GM12872 (cell line): ENCODE measurements around the gene ETDA.
"Not testable (repeated sequence)": the region's sequence is repeated elsewhere in the genome, so short reads cannot be mapped to it uniquely, and the experiment has no call there.

Experiments
- TF ChIP-seq, protein P1 (sequence below): IDR thresholded peaks from 3 replicates; pipeline ENCODE4 v1.5.1; 2011; ENCODE audit warnings: low read depth, mild to moderate bottlenecking, low read length, moderate library complexity; ENCODE audit not compliant: insufficient read depth

Gene ETDA

DNA sequence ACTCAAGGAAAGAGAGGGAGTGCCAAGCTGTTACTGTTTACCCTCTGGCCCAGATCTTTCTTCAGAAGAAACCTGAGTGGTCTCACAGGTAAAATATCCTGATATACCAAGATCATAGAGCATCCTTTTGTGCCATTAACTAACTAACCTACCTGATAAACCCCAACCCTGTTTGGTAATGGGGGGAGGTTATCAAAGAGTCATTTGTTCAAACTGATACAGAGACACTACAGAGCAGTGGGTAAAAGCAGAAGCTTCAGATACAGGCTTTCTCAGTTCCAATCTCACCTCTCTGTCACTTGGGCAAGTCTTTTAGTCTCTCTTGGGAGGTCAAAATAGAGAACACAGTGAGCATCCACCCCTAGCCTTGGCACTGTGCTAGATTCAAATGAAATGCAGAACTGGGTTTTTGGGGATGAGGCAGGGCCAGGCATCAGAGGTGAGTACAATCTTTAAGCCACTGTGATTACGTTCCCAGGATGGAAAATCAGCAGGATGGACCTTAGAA, at the start of gene ETDA:
Gene ETDA, plus strand, starts transcription at position 51 of the 508 bp plus-strand sequence. CDS start 1,216 bp downstream, outside the sequence.
- TF ChIP-seq, protein P1, sequence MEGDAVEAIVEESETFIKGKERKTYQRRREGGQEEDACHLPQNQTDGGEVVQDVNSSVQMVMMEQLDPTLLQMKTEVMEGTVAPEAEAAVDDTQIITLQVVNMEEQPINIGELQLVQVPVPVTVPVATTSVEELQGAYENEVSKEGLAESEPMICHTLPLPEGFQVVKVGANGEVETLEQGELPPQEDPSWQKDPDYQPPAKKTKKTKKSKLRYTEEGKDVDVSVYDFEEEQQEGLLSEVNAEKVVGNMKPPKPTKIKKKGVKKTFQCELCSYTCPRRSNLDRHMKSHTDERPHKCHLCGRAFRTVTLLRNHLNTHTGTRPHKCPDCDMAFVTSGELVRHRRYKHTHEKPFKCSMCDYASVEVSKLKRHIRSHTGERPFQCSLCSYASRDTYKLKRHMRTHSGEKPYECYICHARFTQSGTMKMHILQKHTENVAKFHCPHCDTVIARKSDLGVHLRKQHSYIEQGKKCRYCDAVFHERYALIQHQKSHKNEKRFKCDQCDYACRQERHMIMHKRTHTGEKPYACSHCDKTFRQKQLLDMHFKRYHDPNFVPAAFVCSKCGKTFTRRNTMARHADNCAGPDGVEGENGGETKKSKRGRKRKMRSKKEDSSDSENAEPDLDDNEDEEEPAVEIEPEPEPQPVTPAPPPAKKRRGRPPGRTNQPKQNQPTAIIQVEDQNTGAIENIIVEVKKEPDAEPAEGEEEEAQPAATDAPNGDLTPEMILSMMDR = not testable (repeated sequence)

GRCh38 chrX:135206427-135206826, 45.4 kb upstream of the ETDA start:
- TF ChIP-seq, protein P1 = peak; percentile 32; the same call in 1 of the 3 replicates

- TF ChIP-seq, protein P1 = no peak
Observed at GRCh38 chrX:135213200-135213844, 38.5 kb upstream of the ETDA start.

DNA sequence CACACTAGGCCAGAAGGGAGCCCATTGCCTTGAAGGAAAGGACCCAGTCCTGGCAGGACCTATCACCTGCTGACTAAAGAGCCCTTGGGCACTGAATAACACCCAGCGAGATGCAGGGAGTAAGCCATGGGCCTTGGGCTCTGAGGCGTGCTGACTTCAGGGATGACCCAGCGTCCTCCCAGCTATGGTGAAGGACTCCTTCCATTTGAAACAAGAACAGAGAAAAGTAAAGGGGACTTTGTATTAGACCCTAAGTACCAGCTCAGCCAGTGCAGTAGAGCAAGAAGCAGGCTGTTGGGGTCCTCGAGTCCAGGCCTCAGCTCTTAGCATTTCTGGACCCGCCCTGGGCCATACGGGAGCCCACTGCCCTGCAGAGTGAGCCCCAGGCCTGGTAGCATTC, 5.1 kb downstream of the ETDA start:
- TF ChIP-seq, protein P1 = no peak

DNA sequence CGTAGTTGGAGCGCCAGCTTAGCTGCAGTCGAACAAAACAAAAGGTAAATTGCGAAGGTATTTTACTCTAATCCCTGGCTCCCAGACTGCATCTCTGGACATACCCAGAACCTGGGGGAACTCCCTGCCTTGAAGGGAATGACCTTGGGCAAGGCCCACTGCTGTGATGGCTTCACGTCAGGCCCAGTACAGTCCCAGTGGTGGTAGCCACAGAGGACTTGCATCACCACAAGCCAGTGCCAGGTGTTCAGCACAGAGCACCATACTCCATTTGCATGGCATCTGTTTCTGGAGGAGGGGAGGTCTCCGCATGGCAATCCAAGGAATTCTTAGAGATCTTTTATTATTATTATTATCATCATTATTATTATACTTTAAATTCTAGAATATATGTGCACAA, 5.6 kb downstream of the ETDA start:
- TF ChIP-seq, protein P1 = no peak

DNA sequence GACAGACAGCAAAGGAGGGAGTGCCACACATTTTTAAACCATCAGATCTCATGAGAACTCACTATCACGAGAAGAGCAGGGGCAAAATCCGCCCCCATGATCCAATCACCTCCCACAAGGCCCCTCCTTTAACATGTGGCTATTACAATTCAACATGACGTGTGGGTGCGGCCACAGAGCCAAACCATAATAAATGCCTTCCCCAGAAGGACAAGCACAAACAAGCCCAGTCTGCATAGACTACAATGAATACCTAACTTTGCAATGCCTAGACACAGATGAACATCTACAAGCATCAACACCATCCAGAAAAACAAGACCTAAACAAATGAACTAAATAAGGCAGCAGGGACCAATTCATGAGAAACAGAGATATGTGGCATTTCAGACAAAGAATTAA, 12.3 kb downstream of the ETDA start:
- TF ChIP-seq, protein P1 = no peak

DNA sequence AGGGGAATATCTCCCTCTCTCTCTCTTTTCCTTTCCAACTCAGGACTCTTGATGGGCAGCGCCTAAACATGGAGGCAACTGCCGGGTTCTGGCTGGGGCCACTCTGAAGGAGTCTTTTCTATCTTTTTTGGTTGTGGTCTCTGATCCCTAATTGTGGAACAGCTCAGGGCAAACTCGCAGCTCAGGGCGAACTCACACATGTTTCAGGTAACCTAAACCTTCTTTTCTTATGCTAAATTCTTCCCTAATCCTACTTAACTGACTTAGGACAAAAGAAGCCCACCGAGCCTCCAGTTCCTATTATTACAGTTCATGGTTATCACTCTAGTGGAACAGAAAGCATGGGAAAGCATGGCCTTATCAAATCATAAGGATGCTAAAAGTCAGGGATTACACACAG, 21.3 kb downstream of the ETDA start:
- TF ChIP-seq, protein P1 = no peak
